H1 (cell line): Measurements from ENCODE around the gene CACNA1C. TPM values are rescaled to one million over a fixed set of nuclear protein-coding genes. Genes with fewer than 3 reads are reported as not detected.

Experiments used
- CTCF ChIA-PET: fragments of 300-600 bp; sonication (Branson Sonifier 250); formaldehyde crosslinking; loops from one replicate; lab custom pipeline; 2021; ENCODE audit not compliant: partially characterized antibody; lab: Charles Lee
- POLR2A ChIA-PET: fragments of 300-600 bp; sonication (Branson Sonifier 250); formaldehyde crosslinking; loops from one replicate; lab custom pipeline; 2021; ENCODE audit warnings: inconsistent platforms; ENCODE audit not compliant: partially characterized antibody; lab: Charles Lee
- DNase-seq, 2 experiments: peaks; one replicate each; pipeline versions ENCODE4 v3.0.0 to v3.0.0-alpha.2; 2010 to 2022; ENCODE audit warnings: low spot score in 2 of 2, low read depth in 1 of 2, mixed read lengths in 1 of 2
- FAIRE-seq: peaks from 2 replicates; lab custom pipeline; 2011; peaks lifted over from hg19 to GRCh38; lab: Jason Lieb, UNC
- H2AFZ ChIP-seq: 2 replicates; pipeline ENCODE4 v1.8.1; 2012; ENCODE audit warnings: low read length, inconsistent platforms
- H2AK5ac ChIP-seq: 2 replicates; pipeline ENCODE4 v1.6.1; 2013; ENCODE audit warnings: low read depth, low read length
- H2BK120ac ChIP-seq: replicated peaks from 2 replicates; pipeline ENCODE3; 2013; ENCODE audit warnings: low read depth, low read length, inconsistent platforms
- H2BK12ac ChIP-seq: 2 replicates; pipeline ENCODE4 v1.6.1; 2013; ENCODE audit warnings: low read depth, low read length
- H2BK15ac ChIP-seq: 2 replicates; pipeline ENCODE4 v1.6.1; 2013; ENCODE audit warnings: low read length
- H2BK20ac ChIP-seq: 2 replicates; pipeline ENCODE4 v1.6.1; 2013; ENCODE audit warnings: low read length
- H2BK5ac ChIP-seq: 2 replicates; pipeline ENCODE4 v1.6.1; 2013; ENCODE audit warnings: low read depth, low read length
- H3K14ac ChIP-seq: 2 replicates; pipeline ENCODE4 v1.6.1; 2013; ENCODE audit warnings: inconsistent platforms; ENCODE audit not compliant: insufficient read length
- H3K18ac ChIP-seq: 2 replicates; pipeline ENCODE4 v1.6.1; 2013; ENCODE audit warnings: low read length; ENCODE audit errors: extremely low read depth
- H3K23ac ChIP-seq: 2 replicates; pipeline ENCODE4 v1.6.1; 2013; ENCODE audit warnings: inconsistent platforms; ENCODE audit not compliant: insufficient read length
- H3K23me2 ChIP-seq: 2 replicates; pipeline ENCODE4 v1.6.1; 2013; ENCODE audit warnings: low read depth, low read length
- H3K27ac ChIP-seq: 2 replicates; pipeline ENCODE4 v1.6.1; 2011; ENCODE audit warnings: low read depth, low read length, inconsistent platforms
- H3K27me3 ChIP-seq, 4 experiments: replicated peaks in 1 of 4; 1 replicate in 1 of 4; 2 replicates in 3 of 4; pipeline versions ENCODE4 v1.6.1 to v1.8.1; 2011 to 2013; ENCODE audit warnings: low read length in 3 of 4, mild to moderate bottlenecking in 3 of 4, inconsistent platforms in 2 of 4, mixed read lengths in 2 of 4, moderate library complexity in 1 of 4; ENCODE audit not compliant: control insufficient read depth in 3 of 4, insufficient read depth in 3 of 4; ENCODE audit errors: extremely low read depth in 1 of 4
- H3K36me3 ChIP-seq, 4 experiments: 2 replicates each; pipeline versions ENCODE4 v1.6.1 to v1.8.1; 2011 to 2013; ENCODE audit warnings: mild to moderate bottlenecking in 4 of 4, low read length in 3 of 4, moderate library complexity in 2 of 4, control low read depth in 1 of 4, inconsistent platforms in 1 of 4; ENCODE audit not compliant: insufficient read depth in 4 of 4, control insufficient read depth in 2 of 4
- H3K4ac ChIP-seq: replicated peaks from 2 replicates; pipeline ENCODE3; 2013; ENCODE audit warnings: low read length, low read depth, mixed read lengths, inconsistent platforms; ENCODE audit not compliant: insufficient read length
- H3K4me1 ChIP-seq, 4 experiments: replicated peaks in 1 of 4; 1 replicate in 1 of 4; 2 replicates in 3 of 4; pipeline versions ENCODE4 v1.6.1 to v1.8.1; 2011 to 2013; ENCODE audit warnings: low read length in 3 of 4, inconsistent platforms in 2 of 4, mixed read lengths in 1 of 4; ENCODE audit not compliant: insufficient read depth in 4 of 4, control insufficient read depth in 3 of 4
- H3K4me2 ChIP-seq, 2 experiments: 2 replicates each; pipeline versions ENCODE4 v1.6.1 to v1.8.1; 2011 to 2013; ENCODE audit warnings: low read depth in 2 of 2, low read length in 2 of 2, control low read depth in 1 of 2, inconsistent platforms in 1 of 2, mild to moderate bottlenecking in 1 of 2; ENCODE audit not compliant: insufficient read depth in 1 of 2
- H3K4me3 ChIP-seq, 4 experiments: fragments of 200-600, 300-600 bp in 1 of 4; sonication (generic), shearing (Covaris generic), sonication (Bioruptor Twin) in 1 of 4; 2 replicates each; pipeline versions ENCODE4 v1.5.1 to v1.8.1; 2011 to 2016; ENCODE audit warnings: low read length in 4 of 4, low read depth in 3 of 4, control low read depth in 2 of 4, inconsistent platforms in 2 of 4, mild to moderate bottlenecking in 2 of 4, mixed read lengths in 1 of 4, moderate library complexity in 1 of 4; ENCODE audit not compliant: insufficient read depth in 2 of 4; ENCODE audit errors: extremely low read depth in 1 of 4
- H3K56ac ChIP-seq: replicated peaks from 2 replicates; pipeline ENCODE3; 2013; ENCODE audit warnings: low read depth, mild to moderate bottlenecking, mixed read lengths, low read length, inconsistent platforms; ENCODE audit not compliant: insufficient read length
- H3K79me1 ChIP-seq: 2 replicates; pipeline ENCODE4 v1.6.1; 2013; ENCODE audit warnings: low read depth, low read length, control low read depth
- H3K79me2 ChIP-seq, 2 experiments: 2 replicates each; pipeline versions ENCODE4 v1.6.1 to v1.8.1; 2012 to 2013; ENCODE audit warnings: low read length in 2 of 2, mild to moderate bottlenecking in 2 of 2, inconsistent platforms in 1 of 2; ENCODE audit not compliant: insufficient read depth in 2 of 2, control insufficient read depth in 1 of 2
- H3K9ac ChIP-seq, 4 experiments: replicated peaks in 1 of 4; 1 replicate in 1 of 4; 2 replicates in 3 of 4; pipeline versions ENCODE4 v1.6.1 to v1.8.1; 2011 to 2013; ENCODE audit warnings: low read depth in 3 of 4, low read length in 3 of 4, control low read depth in 2 of 4, mild to moderate bottlenecking in 2 of 4, moderate library complexity in 2 of 4, inconsistent platforms in 1 of 4; ENCODE audit errors: extremely low read depth in 1 of 4
- H3K9me3 ChIP-seq, 2 experiments: 2 replicates each; pipeline versions ENCODE4 v1.6.1 to v1.8.1; 2012 to 2013; ENCODE audit warnings: mild to moderate bottlenecking in 2 of 2, moderate library complexity in 2 of 2, control low read depth in 1 of 2, inconsistent platforms in 1 of 2, low read depth in 1 of 2, low read length in 1 of 2, mixed read lengths in 1 of 2; ENCODE audit not compliant: insufficient read depth in 2 of 2
- H4K20me1 ChIP-seq, 2 experiments: replicated peaks in 1 of 2; 2 replicates each; pipeline versions ENCODE3 to v1.8.1; 2011 to 2013; ENCODE audit warnings: inconsistent platforms in 2 of 2, low read length in 2 of 2, mild to moderate bottlenecking in 1 of 2; ENCODE audit not compliant: insufficient read depth in 2 of 2, control insufficient read depth in 1 of 2
- H4K5ac ChIP-seq: 2 replicates; pipeline ENCODE4 v1.6.1; 2013; ENCODE audit warnings: low read length, low read depth, mixed read lengths, inconsistent platforms; ENCODE audit not compliant: insufficient read length
- H4K8ac ChIP-seq: 2 replicates; pipeline ENCODE4 v1.8.0; 2013; ENCODE audit warnings: mild to moderate bottlenecking, moderate library complexity, low read length, inconsistent platforms; ENCODE audit not compliant: insufficient read depth; ENCODE audit errors: extremely low read depth
- H4K91ac ChIP-seq: replicated peaks from 2 replicates; pipeline ENCODE3; 2013; ENCODE audit warnings: low read length, mixed read lengths, inconsistent platforms; ENCODE audit not compliant: insufficient read length
- BACH1 ChIP-seq: IDR thresholded peaks from 2 replicates; pipeline ENCODE4 v1.6.1; 2012; ENCODE audit warnings: low read length, improper control_type of control experiment
- CREB1 ChIP-seq: IDR thresholded peaks from 2 replicates; pipeline ENCODE4 v1.6.1; 2012; ENCODE audit warnings: inconsistent platforms
- EGR1 ChIP-seq: IDR thresholded peaks from 2 replicates; pipeline ENCODE4 v1.6.1; 2011; ENCODE audit warnings: low read depth, low read length, borderline replicate concordance
- MAFK ChIP-seq: IDR thresholded peaks from 2 replicates; pipeline ENCODE4 v1.6.1; 2012; ENCODE audit warnings: low read depth, mild to moderate bottlenecking, improper control_type of control experiment, low read length
- MAX ChIP-seq: IDR thresholded peaks from 2 replicates; pipeline ENCODE4 v1.6.1; 2012; ENCODE audit warnings: inconsistent platforms
- SUZ12 ChIP-seq: fragments of 200-600 bp; sonication (generic); IDR thresholded peaks from 2 replicates; pipeline ENCODE4 v1.6.1; 2012; ENCODE audit warnings: mild to moderate bottlenecking, inconsistent platforms, low read length, moderate library complexity, mixed read lengths
- TAF7 ChIP-seq: optimal IDR thresholded peaks from 2 replicates; pipeline ENCODE3; 2011; ENCODE audit warnings: low read depth, mild to moderate bottlenecking, inconsistent platforms, low read length, moderate library complexity, borderline replicate concordance
- YY1 ChIP-seq: IDR thresholded peaks from 2 replicates; pipeline ENCODE4 v1.6.1; 2011; ENCODE audit warnings: low read depth, mild to moderate bottlenecking, low read length
- polyA plus RNA-seq, 7 experiments: library from polyadenylated mRNA; depleted of rRNA in 3 of 7; stranded (reverse) in 5 of 7; unstranded in 2 of 7; fragments of >200 nt in 5 of 7; fragments of 200-250 nt in 2 of 7; gene quantifications; 1 replicate in 5 of 7; 2 replicates in 1 of 7; 4 replicates in 1 of 7; pipeline versions ENCODE4 v1.2.1 to v1.2.3, GENCODE V29; 2011 to 2013; ENCODE audit warnings: missing spikeins in 2 of 7, mixed read lengths in 2 of 7
- total RNA-seq: library from RNA; stranded (reverse); fragmentation: NEBNext Ultra II Directional; extraction: Animal tissue kit (Norgen Biotek cat#: 25700); gene quantifications from 2 replicates; pipeline ENCODE4 v1.2.1, GENCODE V29; 2021
- TF ChIP-seq, protein P1 (sequence below): IDR thresholded peaks from 2 replicates; pipeline ENCODE4 v1.6.1; 2012; ENCODE audit warnings: inconsistent platforms

The CACNA1C gene
- total and polyA plus RNA-seq, 2 of the 8 experiments (the other 6 are each of a cell fraction or from before 2014, with no cell fraction given): 1.3 TPM

- H3K4me1 ChIP-seq: peaks cover 0 to 3% (median 0%) of the 10 kb centered on the region in 4 experiments; a peak in 3 of 7 replicates
- no peak overlapping the region for H4K5ac ChIP-seq
- H4K8ac ChIP-seq: no peak overlapping the region
- no peaks in the 10 kb centered on the region for H3K23me2 ChIP-seq
- no peak overlapping the region for H3K9ac ChIP-seq
- H2AK5ac ChIP-seq: no peak overlapping the region
- ChIA-PET CTCF (interaction anchor here (1.0 to 1.4 kb wide), 2 partner anchors 12 to 254 kb away, joined by 3 to 4 read pairs; no protein-coding TSS in a partner anchor), POLR2A (no interaction called here)
- TF ChIP-seq EGR1 (no peak), MAFK (no peak), TAF7 (no peak), SUZ12 (no peak), CREB1 (no peak), BACH1 (no peak), MAX (no peak), YY1 (no peak)
- TF ChIP-seq, protein P1, sequence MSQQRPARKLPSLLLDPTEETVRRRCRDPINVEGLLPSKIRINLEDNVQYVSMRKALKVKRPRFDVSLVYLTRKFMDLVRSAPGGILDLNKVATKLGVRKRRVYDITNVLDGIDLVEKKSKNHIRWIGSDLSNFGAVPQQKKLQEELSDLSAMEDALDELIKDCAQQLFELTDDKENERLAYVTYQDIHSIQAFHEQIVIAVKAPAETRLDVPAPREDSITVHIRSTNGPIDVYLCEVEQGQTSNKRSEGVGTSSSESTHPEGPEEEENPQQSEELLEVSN: no peak
- H2BK20ac ChIP-seq: no peak overlapping the region
- no peak overlapping the region for H3K4ac ChIP-seq
- no peak overlapping the region for H2AFZ ChIP-seq
- no peaks in the 10 kb centered on the region for H3K27me3 ChIP-seq
- FAIRE-seq (no peak), DNase-seq (no peak)
- H3K9me3 ChIP-seq: peaks cover 4 to 7% of the 10 kb centered on the region in 2 experiments; a peak in 1 of 4 replicates
- H4K91ac ChIP-seq: no peak overlapping the region
- no peak overlapping the region for H3K4me3 ChIP-seq
- H3K23ac ChIP-seq: no peak overlapping the region
- no peak overlapping the region for H3K18ac ChIP-seq
- H2BK120ac ChIP-seq: no peak overlapping the region
- no peak overlapping the region for H3K56ac ChIP-seq
- H3K14ac ChIP-seq: no peak overlapping the region
- no peak overlapping the region for H3K27ac ChIP-seq
- no peak overlapping the region for H2BK15ac ChIP-seq
- no peak overlapping the region for H2BK5ac ChIP-seq
- H3K79me2 ChIP-seq: no peaks in the 10 kb centered on the region
- H3K36me3 ChIP-seq: no peaks in the 10 kb centered on the region
- no peaks in the 10 kb centered on the region for H3K79me1 ChIP-seq
- H2BK12ac ChIP-seq: no peak overlapping the region
- H3K4me2 ChIP-seq: no peak overlapping the region
- no peaks in the 10 kb centered on the region for H4K20me1 ChIP-seq
Measured at GRCh38 chr12:2544230-2544629, 491.4 kb downstream of the CACNA1C start.
